Measurements from ENCODE around the gene SLC16A12.
A peak's percentile ranks its signal among the peaks of the same experiment; 100 is the strongest.

The SLC16A12 gene

GRCh38 chr10:89535171-89536012 lies at the start of gene SLC16A12:
TSS of gene SLC16A12 (minus strand) at chr10:89535594. CDS start at chr10:89462578, 73,016 bp downstream.
- in situ Hi-C loops (cut with MboI; ENCODE audit: low pct_unique_long_range_greater_than_20kb, low sequenced_read_pairs), result no loop called here
- no peak for DNase-seq

GRCh38 chr10:89582022-89582421 lies 46.6 kb upstream of the SLC16A12 start:
- in situ Hi-C loops (cut with MboI; ENCODE audit: low pct_unique_long_range_greater_than_20kb, low sequenced_read_pairs), result no loop called here

GRCh38 chr10:89580243-89580642 lies 44.8 kb upstream of the SLC16A12 start:
- DNase-seq, result peak; percentile 13
- in situ Hi-C loops (cut with MboI; ENCODE audit: low pct_unique_long_range_greater_than_20kb, low sequenced_read_pairs), result no loop called here

More at GRCh38 chr10:89582022-89582421, 46.6 kb upstream of the SLC16A12 start:
- DNase-seq, result no peak

GRCh38 chr10:89576696-89577095 lies 41.3 kb upstream of the SLC16A12 start:
- no peak for DNase-seq
- in situ Hi-C loops (cut with MboI; ENCODE audit: low pct_unique_long_range_greater_than_20kb, low sequenced_read_pairs), result no loop called here

- no peak for DNase-seq
- in situ Hi-C loops (cut with MboI; ENCODE audit: low pct_unique_long_range_greater_than_20kb, low sequenced_read_pairs), result no loop called here
Observed at GRCh38 chr10:89576022-89576421, 40.6 kb upstream of the SLC16A12 start.

GRCh38 chr10:89575031-89575430 lies 39.6 kb upstream of the SLC16A12 start:
- DNase-seq, result no peak

DNA sequence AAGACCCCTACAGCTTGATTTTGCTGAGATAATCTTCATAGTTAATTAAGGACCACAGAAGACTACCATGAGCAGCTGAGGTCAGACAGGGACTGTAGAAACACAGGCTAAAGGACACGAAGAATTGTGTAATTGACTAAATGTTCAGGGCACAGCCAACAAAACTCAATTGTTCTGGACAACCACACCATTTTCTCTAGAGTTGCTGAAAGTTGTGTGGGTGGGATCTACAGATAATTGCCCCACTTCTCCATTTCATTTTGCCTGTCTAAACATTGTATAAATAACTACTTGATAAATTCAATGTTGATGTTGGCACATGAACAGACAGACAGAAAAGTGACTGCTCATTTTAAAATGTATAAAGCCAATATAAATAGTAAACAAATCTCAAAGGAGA lies 39.0 kb upstream of the SLC16A12 start:
- no peak for DNase-seq
- in situ Hi-C loops (cut with MboI; ENCODE audit: low pct_unique_long_range_greater_than_20kb, low sequenced_read_pairs), result loop anchor here (25.0 kb wide), 1 partner anchor 137 kb away; no protein-coding TSS in a partner anchor

More at GRCh38 chr10:89575031-89575430, 39.6 kb upstream of the SLC16A12 start:
- in situ Hi-C loops (cut with MboI; ENCODE audit: low pct_unique_long_range_greater_than_20kb, low sequenced_read_pairs), result no loop called here

DNA sequence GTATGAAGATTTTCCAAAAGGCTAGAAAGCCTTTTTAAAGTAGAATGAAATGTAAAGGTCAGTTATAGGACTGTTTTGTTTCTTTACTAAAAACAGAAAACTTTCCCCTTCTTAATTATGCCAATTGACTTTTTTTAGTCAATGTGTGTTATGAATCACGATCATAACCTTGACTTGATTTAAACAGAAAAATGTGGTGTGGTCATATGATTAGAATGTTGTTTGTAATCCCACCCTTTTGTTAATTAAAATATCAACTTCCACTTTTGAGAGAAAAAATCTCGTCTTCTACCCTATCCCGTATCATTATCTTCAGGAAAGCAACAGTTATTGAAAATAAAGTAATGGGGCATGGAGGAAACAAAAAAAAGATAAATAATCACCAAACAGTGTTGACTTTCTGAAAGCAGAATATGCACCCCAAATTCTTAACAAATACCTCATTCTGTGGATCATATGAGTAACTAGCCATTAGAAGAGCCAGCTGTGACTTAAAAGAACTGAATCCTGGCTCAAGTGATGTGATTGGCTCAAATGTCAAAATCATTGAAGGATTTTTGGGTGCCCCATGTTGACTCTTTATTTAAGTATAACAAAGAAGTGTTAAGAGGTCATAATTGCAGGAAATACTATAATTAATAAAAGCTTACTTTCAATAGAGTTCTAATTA lies 32.3 kb upstream of the SLC16A12 start:
- in situ Hi-C loops (cut with MboI; ENCODE audit: low pct_unique_long_range_greater_than_20kb, low sequenced_read_pairs), result loop anchor here (25.0 kb wide), 1 partner anchor 130 kb away; no protein-coding TSS in a partner anchor

GRCh38 chr10:89566992-89567391 lies 31.6 kb upstream of the SLC16A12 start:
- in situ Hi-C loops (cut with MboI; ENCODE audit: low pct_unique_long_range_greater_than_20kb, low sequenced_read_pairs), result loop anchor here (25.0 kb wide), 1 partner anchor 130 kb away; no protein-coding TSS in a partner anchor
- no peak for DNase-seq

More for the DNA sequence above, 32.3 kb upstream of the SLC16A12 start:
- no peak for DNase-seq

DNA sequence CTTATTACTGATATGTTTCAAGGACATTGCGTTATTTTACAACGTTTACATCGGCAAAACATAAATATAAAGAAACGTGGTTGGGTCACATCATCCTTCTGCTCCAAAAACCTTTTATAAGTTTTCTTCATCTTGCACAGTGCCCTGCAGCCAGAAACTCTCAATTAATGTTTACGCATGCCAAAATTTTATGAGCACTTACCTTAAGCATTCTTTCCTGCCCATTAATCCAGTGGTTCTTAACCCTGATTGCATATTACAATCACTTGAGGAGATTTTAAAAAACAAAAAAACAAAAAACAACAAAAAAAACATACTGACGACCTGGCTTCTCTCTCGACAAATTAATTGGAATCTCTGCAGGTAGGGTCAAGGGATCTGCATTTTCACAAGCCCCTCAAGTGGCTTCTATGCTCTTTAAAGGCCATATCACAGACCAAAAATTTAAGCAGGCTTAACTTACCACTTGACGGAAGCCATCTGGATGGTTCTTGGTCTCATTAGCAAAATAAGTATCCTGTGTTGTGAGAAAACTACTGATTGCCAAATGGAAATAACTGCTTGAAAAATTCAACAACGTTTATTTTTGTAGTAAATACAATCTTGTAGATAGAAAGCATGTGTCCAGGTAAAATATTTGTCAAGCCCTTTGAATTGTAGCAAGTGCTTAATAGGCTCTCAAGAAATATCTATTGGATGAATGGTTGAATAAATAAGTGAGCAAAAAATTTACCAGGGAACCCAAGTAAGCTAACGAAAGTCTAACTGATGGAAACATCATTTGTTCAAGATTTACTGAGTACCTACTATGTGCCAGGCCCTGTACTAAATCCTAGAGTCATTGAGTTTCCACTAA lies 30.9 kb upstream of the SLC16A12 start:
- in situ Hi-C loops (cut with MboI; ENCODE audit: low pct_unique_long_range_greater_than_20kb, low sequenced_read_pairs), result loop anchor here (25.0 kb wide), 1 partner anchor 129 kb away; no protein-coding TSS in a partner anchor
- no peak for DNase-seq

GRCh38 chr10:89565180-89565579 lies 29.8 kb upstream of the SLC16A12 start:
- no peak for DNase-seq
- in situ Hi-C loops (cut with MboI; ENCODE audit: low pct_unique_long_range_greater_than_20kb, low sequenced_read_pairs), result loop anchor here (25.0 kb wide), 1 partner anchor 128 kb away; no protein-coding TSS in a partner anchor

GRCh38 chr10:89563861-89564478 lies 28.6 kb upstream of the SLC16A12 start:
- in situ Hi-C loops (cut with MboI; ENCODE audit: low pct_unique_long_range_greater_than_20kb, low sequenced_read_pairs), result loop anchor here (25.0 kb wide), 1 partner anchor 127 kb away; no protein-coding TSS in a partner anchor
- DNase-seq, result peak; percentile 46

DNA sequence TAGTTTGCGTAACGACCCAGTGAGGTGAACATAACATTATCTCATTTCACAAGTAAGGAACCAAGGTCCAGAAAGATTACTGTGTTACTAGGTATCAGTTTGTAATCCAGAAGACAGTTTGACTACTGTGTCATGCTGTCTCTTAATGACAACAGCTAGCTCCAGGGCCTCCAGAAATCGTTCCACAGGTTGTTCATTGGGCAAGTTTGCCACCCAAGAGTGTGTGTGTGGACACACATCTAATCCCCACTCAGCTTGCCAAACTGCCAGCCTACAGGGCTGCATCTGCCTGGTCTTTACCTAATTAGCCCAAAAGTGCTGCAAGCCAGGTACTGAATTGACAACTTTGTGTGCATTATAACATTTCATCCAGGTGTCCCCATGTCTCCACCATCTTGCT lies 27.9 kb upstream of the SLC16A12 start:
- DNase-seq, result no peak
- in situ Hi-C loops (cut with MboI; ENCODE audit: low pct_unique_long_range_greater_than_20kb, low sequenced_read_pairs), result loop anchor here (25.0 kb wide), 1 partner anchor 126 kb away; no protein-coding TSS in a partner anchor

- no peak for DNase-seq
- in situ Hi-C loops (cut with MboI; ENCODE audit: low pct_unique_long_range_greater_than_20kb, low sequenced_read_pairs), result loop anchor here (25.0 kb wide), 1 partner anchor 119 kb away; no protein-coding TSS in a partner anchor
Observed at GRCh38 chr10:89556600-89556999, 21.2 kb upstream of the SLC16A12 start.

DNA sequence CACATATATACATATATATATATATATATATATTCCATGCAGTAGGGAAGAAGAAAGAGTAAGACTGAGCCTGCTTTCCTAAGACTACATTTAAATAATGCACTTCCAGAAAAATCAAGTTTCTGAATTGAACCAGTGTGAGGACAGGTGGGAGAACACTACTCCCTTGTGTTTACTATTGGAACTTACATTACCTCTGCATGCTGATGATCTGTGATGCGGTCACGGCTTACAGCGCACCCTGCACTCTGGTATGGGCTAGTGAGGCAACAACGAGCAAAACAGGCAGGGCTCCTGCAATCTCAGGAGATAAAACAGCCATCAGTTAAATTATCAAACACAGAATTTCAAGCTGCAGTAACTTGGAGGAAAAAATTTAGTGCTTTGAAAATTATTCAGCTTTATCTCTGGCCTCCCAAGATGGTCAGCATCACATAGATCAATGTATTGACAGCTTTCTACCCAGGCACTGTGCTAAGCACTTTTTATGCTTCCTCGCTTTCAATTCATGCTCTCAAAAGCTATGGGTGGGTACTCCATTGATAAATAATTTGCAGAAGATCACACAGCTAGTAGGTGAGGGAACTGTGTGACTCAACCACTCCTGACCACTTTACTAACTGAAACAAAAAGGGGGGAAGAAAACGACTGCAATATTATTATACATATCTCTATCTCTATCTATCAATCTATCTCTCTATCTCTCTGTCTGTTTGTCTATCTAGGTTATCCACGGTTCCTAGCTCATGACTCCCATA lies 20.5 kb upstream of the SLC16A12 start:
- in situ Hi-C loops (cut with MboI; ENCODE audit: low pct_unique_long_range_greater_than_20kb, low sequenced_read_pairs), result loop anchor here (25.0 kb wide), 1 partner anchor 119 kb away; no protein-coding TSS in a partner anchor
- no peak for DNase-seq

DNA sequence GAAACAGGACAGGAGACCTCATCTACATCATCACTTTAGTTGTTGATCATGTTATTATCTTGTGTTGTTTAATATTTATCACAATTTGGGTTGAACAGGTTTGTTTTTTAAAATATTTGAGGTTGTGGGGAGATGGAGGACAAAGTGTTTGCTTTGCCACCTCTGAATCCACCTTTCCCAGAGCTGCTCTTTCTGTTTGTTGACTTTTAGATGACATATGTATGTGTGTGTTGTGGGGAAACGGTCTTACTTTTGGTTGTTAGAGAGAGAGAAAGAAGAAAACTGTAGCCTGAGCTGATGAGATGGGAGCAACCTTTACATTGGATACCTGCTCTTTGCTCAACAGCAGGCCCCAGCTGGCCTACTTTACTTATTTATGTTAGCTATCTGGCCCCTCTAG lies 19.0 kb upstream of the SLC16A12 start:
- no peak for DNase-seq
- in situ Hi-C loops (cut with MboI; ENCODE audit: low pct_unique_long_range_greater_than_20kb, low sequenced_read_pairs), result loop anchor here (25.0 kb wide), 1 partner anchor 117 kb away; no protein-coding TSS in a partner anchor

GRCh38 chr10:89553064-89553734 lies 17.8 kb upstream of the SLC16A12 start:
- in situ Hi-C loops (cut with MboI; ENCODE audit: low pct_unique_long_range_greater_than_20kb, low sequenced_read_pairs), result loop anchor here (25.0 kb wide), 1 partner anchor 116 kb away; no protein-coding TSS in a partner anchor
- DNase-seq, result no peak

Data from KBM-7 (cell line).